GM12892 (cell line): Measurements from ENCODE around the gene CARMIL1.

Source experiments
- POLR2A ChIP-seq: IDR thresholded peaks from 2 replicates; pipeline ENCODE4 v1.6.1; 2011; ENCODE audit warnings: low read depth, low read length, control low read depth
- TAF1 ChIP-seq: IDR thresholded peaks from 2 replicates; pipeline ENCODE4 v1.6.1; 2011; ENCODE audit warnings: low read depth, mild to moderate bottlenecking, control low read depth, low read length, borderline replicate concordance

GRCh38 chr6:25590986-25591385 lies 311.8 kb downstream of the CARMIL1 start:
- TF ChIP-seq POLR2A (no peak), TAF1 (no peak)
